GM19193 (cell line): ENCODE measurements around the gene PRRX1.

ENCODE experiments used
- POLR2A ChIP-seq: IDR thresholded peaks from 4 replicates; pipeline ENCODE4 v1.6.1; 2011; ENCODE audit not compliant: insufficient read depth, insufficient read length; ENCODE audit errors: extremely low read depth

PRRX1 gene

GRCh38 chr1:170664093-170664827 is at the start of gene PRRX1:
Gene PRRX1, plus strand, starts transcription at chr1:170664131. Its CDS starts 88 bp downstream, at chr1:170664219.
- TF ChIP-seq POLR2A: no peak

GRCh38 chr1:170617591-170618330 is 46.2 kb upstream of the PRRX1 start:
- TF ChIP-seq POLR2A: no peak

- no peak for TF ChIP-seq POLR2A
Measured at GRCh38 chr1:170618421-170618820, 45.5 kb upstream of the PRRX1 start.

GRCh38 chr1:170619241-170620028 is 44.5 kb upstream of the PRRX1 start:
- no peak for TF ChIP-seq POLR2A

GRCh38 chr1:170620164-170620563 is 43.8 kb upstream of the PRRX1 start:
- TF ChIP-seq POLR2A: no peak

- no peak for TF ChIP-seq POLR2A
Measured at GRCh38 chr1:170623171-170623570, 40.8 kb upstream of the PRRX1 start.

GRCh38 chr1:170624146-170624545 is 39.8 kb upstream of the PRRX1 start:
- no peak for TF ChIP-seq POLR2A

- no peak for TF ChIP-seq POLR2A
Measured at GRCh38 chr1:170630977-170631376, 33.0 kb upstream of the PRRX1 start.

GRCh38 chr1:170634293-170634692 is 29.6 kb upstream of the PRRX1 start:
- no peak for TF ChIP-seq POLR2A

GRCh38 chr1:170634824-170635410 is 29.0 kb upstream of the PRRX1 start:
- no peak for TF ChIP-seq POLR2A

GRCh38 chr1:170640581-170640980 is 23.4 kb upstream of the PRRX1 start:
- no peak for TF ChIP-seq POLR2A

GRCh38 chr1:170657275-170657853 is 6.6 kb upstream of the PRRX1 start:
- no peak for TF ChIP-seq POLR2A

GRCh38 chr1:170659399-170660035 is 4.4 kb upstream of the PRRX1 start:
- TF ChIP-seq POLR2A: no peak

GRCh38 chr1:170660281-170660713 is 3.6 kb upstream of the PRRX1 start:
- TF ChIP-seq POLR2A: no peak
